ENCODE results near the gene GRM1. TPM values are rescaled to one million over a fixed set of nuclear protein-coding genes. Genes with fewer than 3 reads are reported as not detected.

Gene GRM1
- polyA plus RNA-seq, 3 donors, result not detected

DNA sequence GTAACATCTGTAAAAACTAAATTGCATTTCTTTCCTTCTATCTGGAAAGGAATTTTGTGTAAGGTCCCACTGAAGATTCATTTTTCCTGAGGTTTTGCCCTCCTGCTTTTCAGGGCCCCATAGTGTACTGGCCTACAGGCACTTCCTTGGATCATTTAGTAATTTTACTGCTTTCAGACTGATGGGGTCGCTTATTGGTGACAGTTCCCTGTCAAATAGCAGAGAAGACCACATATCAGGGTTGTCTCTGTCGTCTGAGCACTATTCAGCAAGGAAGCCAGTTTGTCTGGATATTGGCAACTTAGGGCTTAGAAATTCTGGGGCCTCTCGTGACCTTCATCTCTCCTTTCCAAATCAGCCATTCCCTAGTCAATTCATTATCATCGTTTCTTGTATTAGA lies 3.5 kb downstream of the GRM1 start:
- intact Hi-C loops (cut with micrococcal nuclease), result no loop called here
- TF ChIP-seq, protein P1, sequence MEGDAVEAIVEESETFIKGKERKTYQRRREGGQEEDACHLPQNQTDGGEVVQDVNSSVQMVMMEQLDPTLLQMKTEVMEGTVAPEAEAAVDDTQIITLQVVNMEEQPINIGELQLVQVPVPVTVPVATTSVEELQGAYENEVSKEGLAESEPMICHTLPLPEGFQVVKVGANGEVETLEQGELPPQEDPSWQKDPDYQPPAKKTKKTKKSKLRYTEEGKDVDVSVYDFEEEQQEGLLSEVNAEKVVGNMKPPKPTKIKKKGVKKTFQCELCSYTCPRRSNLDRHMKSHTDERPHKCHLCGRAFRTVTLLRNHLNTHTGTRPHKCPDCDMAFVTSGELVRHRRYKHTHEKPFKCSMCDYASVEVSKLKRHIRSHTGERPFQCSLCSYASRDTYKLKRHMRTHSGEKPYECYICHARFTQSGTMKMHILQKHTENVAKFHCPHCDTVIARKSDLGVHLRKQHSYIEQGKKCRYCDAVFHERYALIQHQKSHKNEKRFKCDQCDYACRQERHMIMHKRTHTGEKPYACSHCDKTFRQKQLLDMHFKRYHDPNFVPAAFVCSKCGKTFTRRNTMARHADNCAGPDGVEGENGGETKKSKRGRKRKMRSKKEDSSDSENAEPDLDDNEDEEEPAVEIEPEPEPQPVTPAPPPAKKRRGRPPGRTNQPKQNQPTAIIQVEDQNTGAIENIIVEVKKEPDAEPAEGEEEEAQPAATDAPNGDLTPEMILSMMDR (IDR thresholded peaks at IDR 0.05), result no peak
- no peak overlapping the region for H3K27ac ChIP-seq (ENCODE audit: low read depth in 1 of 2, low read length in 2 of 2)
- H2AFZ ChIP-seq (ENCODE audit: insufficient read depth, low read depth, low read length, poor library complexity, severe bottlenecking), result no peak overlapping the region
- H4K20me1 ChIP-seq (ENCODE audit: insufficient read depth, low read length), result no peaks in the 10 kb centered on the region
- DNase-seq, result no peak
- peaks cover 22 to 36% of the 10 kb centered on the region in 2 donors for H3K27me3 ChIP-seq (ENCODE audit: control insufficient read depth in 2 of 2, insufficient read depth in 2 of 2, low read length in 2 of 2)
- H3K79me2 ChIP-seq (ENCODE audit: insufficient read depth, low read length), result no peaks in the 10 kb centered on the region
- peaks cover 0 to 18% (median 8%) of the 10 kb centered on the region in 7 donors for H3K9me3 Mint-ChIP-seq
- H3K9ac ChIP-seq (ENCODE audit: insufficient read depth, low read length, poor library complexity, severe bottlenecking), result no peak overlapping the region
- H3K4me3 Mint-ChIP-seq, result no peak overlapping the region
- WGBS (ENCODE audit: insufficient coverage), result 50% methylated on average over 2 of the region's 4 CpGs
- no peaks in the 10 kb centered on the region for H3K36me3 ChIP-seq (replicated peaks in 1 of 2; ENCODE audit: control insufficient read depth in 1 of 2, insufficient read depth in 2 of 2, low read length in 2 of 2)
- no peak overlapping the region for H3K4me2 ChIP-seq (replicated peaks; ENCODE audit: extremely low read depth, low read length, poor library complexity, severe bottlenecking)
- peaks cover 29 to 31% (median 31%) of the 10 kb centered on the region in 3 donors for H3K27me3 Mint-ChIP-seq (ENCODE audit: low read depth in 3 of 3)
- no peaks in the 10 kb centered on the region for H3K36me3 Mint-ChIP-seq
- H3K4me1 ChIP-seq (ENCODE audit: control insufficient read depth in 1 of 2, insufficient read depth in 2 of 2, low read length in 2 of 2), result no peaks in the 10 kb centered on the region
- H3K9me3 ChIP-seq (replicated peaks in 1 of 2; ENCODE audit: control insufficient read depth in 1 of 2, insufficient read depth in 1 of 2, low read length in 2 of 2), result peaks cover 0 to 17% of the 10 kb centered on the region in 2 donors
- no peak overlapping the region for H3K27ac Mint-ChIP-seq
- peaks cover 2% of the 10 kb centered on the region for H3K4me1 Mint-ChIP-seq
- H3K4me3 ChIP-seq (replicated peaks in 1 of 3; ENCODE audit: low read depth in 2 of 3, low read length in 3 of 3), result no peak overlapping the region

DNA sequence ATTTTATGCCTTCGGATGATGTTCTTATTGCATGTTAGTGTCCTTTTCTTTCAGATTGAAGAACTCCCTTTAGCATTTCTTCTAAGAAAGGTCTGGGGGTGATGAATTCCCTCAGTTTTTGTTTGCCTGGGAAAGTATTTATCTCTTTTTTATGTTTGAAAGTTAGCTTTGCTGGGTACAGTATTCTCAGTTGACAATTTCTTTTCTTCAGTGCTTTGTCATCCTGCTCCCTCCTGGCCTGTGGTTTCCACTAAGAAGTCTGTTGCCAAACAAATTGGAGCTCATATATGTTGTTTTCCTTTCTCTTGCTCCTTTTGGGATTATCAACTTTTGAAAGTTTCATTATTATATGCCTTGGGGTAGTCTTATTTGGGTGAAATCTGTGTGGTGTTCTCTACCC lies 11.5 kb downstream of the GRM1 start:
- Mint-ChIP-seq H3K9me3 (peaks cover 8 to 19% (median 12%) of the 10 kb centered on the region in 7 donors), H3K4me1 (no peaks in the 10 kb centered on the region), H3K36me3 (no peaks in the 10 kb centered on the region), H3K4me3 (no peak overlapping the region), H3K27me3 (ENCODE audit: low read depth in 3 of 3) (peaks cover 0 to 2% (median 0%) of the 10 kb centered on the region in 3 donors), H3K27ac (no peak overlapping the region)
- Histone ChIP-seq H3K4me3 (replicated peaks in 1 of 3; ENCODE audit: low read depth in 2 of 3, low read length in 3 of 3) (no peak overlapping the region), H3K4me1 (ENCODE audit: control insufficient read depth in 1 of 2, insufficient read depth in 2 of 2, low read length in 2 of 2) (no peaks in the 10 kb centered on the region), H3K4me2 (replicated peaks; ENCODE audit: extremely low read depth, low read length, poor library complexity, severe bottlenecking) (no peak overlapping the region), H3K27me3 (ENCODE audit: control insufficient read depth in 2 of 2, insufficient read depth in 2 of 2, low read length in 2 of 2) (no peaks in the 10 kb centered on the region), H3K36me3 (replicated peaks in 1 of 2; ENCODE audit: control insufficient read depth in 1 of 2, insufficient read depth in 2 of 2, low read length in 2 of 2) (no peaks in the 10 kb centered on the region), H3K79me2 (ENCODE audit: insufficient read depth, low read length) (no peaks in the 10 kb centered on the region), H3K9ac (ENCODE audit: insufficient read depth, low read length, poor library complexity, severe bottlenecking) (no peak overlapping the region), H4K20me1 (ENCODE audit: insufficient read depth, low read length) (no peaks in the 10 kb centered on the region), H2AFZ (ENCODE audit: insufficient read depth, low read depth, low read length, poor library complexity, severe bottlenecking) (no peak overlapping the region), H3K9me3 (replicated peaks in 1 of 2; ENCODE audit: control insufficient read depth in 1 of 2, insufficient read depth in 1 of 2, low read length in 2 of 2) (peaks cover 3 to 25% of the 10 kb centered on the region in 2 donors), H3K27ac (ENCODE audit: low read depth in 1 of 2, low read length in 2 of 2) (no peak overlapping the region)
- intact Hi-C loops (cut with micrococcal nuclease), result no loop called here
- no CpG with 5 or more reads among the region's 1 CpG for WGBS (ENCODE audit: insufficient coverage)
- TF ChIP-seq, protein P1 (IDR thresholded peaks at IDR 0.05), result no peak
- DNase-seq, result no peak

Data from CD14-positive monocyte (primary cell).